SW 1271 (cell line): ENCODE data around the gene TBC1D2B.

Experiments used
- DNase-seq, 2 experiments: peaks; one replicate each; lab custom pipeline; 2025; lab: John Stamatoyannopoulos, UW

TBC1D2B gene

DNA sequence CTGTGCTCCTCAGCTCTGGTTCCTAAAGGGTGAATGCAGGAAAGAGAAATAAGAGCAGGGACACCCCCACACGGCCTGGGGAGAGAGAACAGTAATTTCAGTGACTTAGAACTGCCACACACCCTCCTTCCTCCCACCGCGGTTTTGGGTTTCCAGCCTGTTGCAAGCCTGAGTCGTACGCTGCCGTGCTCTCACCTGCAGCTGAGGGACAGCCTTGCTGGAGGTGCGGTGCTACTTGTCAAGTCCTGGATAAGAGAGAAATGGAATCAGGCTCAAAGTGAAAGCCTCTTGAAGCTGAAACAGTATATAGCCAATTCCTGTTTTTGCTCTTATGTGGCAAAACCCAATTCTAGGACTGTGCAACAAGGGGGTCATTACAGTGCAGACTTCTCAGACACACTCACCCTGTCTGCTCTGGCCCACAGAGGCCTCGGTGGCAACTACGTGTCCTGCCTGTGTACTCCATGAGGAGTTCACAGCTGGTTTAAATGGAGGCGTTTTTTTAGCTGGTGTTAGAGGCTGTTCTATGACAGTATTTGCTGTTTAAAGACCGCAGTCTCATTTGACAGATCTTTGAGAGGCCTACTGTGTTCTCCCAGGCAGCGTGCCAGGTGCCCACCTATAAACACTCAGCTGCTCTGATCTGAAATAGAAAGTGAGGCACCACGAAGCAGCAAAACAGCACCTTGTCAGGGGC, 42.9 kb downstream of the TBC1D2B start:
- DNase-seq = no peak

DNA sequence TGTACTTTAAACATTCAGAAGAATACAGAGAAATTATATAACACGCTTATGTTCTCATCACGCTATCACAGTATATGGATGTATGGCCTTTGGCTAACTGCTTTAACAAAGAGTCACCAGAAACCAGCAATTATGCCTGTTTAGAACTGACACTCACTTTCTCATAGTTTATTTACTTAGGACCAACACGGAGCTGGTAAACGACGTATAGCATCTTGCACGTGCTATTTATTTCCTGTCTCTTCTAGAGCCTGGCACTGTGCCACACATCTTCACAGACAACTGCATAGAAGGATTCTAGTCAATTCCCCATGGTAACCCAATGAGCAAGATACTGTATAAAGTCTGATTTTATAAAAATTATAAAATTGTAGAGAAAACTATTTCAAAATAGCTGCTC, 43.6 kb downstream of the TBC1D2B start:
- DNase-seq = no peak

DNA sequence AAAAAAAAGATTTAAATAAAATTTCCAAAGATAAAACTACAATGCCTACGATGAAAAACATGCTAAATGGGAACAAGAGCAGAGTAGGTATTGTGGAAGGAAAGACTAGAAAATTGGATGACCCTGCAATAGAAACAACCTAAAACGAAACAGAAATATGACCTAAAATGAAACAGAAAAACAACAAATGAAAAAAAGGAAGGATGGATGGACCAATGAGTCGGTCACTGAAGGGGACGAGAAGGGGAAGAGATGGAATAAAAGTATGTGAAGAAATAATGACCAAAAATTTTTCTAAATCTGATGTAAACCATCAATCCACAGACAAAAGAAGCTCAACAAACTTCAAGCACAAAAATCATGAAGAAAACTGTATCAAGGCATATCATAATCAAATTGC, 44.8 kb downstream of the TBC1D2B start:
- DNase-seq = no peak

- DNase-seq = no peak
Observed at GRCh38 chr15:78024883-78025282, 52.6 kb downstream of the TBC1D2B start.

GRCh38 chr15:78024519-78024870, 53.0 kb downstream of the TBC1D2B start:
- DNase-seq = no peak

DNA sequence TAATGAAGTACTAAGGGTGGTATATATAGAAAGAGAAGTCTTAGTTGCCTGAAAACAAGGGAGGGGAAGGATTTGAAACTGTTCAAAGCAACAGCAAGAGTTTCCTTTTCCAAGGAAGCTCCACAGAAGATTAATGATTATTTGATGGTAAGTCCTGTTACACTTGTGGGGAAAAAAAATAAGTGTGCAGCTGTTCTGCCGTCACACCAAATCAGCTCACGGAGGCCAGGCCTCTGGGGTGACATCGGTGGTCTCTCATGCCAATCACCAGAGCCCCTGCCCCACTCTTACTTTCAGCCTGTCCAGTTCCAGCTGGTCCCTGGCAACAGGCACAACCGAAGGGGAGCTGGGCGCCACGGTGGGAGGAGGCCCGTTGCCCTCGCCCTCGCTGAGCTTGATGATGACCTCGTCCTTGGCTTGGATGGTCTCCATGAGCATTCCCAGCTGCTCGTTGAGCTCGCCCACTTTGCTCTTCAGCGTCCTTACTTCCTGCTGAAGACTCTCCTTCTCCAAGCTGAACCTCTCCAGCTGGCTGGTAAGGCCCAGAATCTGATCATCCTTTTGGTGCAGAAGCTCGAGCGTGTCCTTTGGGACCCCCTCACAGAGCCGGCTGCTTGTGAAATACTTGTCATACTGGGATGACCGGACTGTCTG, 53.5 kb downstream of the TBC1D2B start:
- no peak for DNase-seq

DNA sequence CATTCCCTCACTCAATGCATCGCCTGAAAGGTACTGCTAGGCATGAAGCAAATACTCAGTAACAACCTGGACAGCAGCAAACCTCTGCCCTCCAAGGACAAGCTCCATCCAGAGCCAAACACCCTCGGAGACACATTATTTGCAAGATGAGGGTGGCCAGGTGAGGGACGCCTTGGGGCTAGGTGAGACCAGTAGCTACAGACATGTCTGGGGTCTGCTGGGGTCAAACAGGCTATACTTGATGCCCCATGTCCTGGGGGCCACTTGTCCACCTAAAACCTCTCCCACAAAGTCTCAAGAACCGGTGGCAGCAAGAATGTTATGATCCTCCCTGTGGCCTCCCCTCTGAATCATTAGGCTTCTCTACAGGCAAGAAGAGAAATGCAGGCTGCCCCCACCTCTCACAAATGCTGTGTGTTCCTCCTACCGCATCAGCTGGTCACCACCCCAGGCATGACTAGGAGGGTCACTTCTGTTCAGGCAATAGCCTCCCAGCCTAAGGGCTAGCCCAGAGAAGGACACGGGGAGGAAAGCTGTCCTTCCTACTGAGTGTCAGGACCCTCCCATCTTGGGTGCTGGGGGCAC, 54.3 kb downstream of the TBC1D2B start:
- no peak for DNase-seq

DNA sequence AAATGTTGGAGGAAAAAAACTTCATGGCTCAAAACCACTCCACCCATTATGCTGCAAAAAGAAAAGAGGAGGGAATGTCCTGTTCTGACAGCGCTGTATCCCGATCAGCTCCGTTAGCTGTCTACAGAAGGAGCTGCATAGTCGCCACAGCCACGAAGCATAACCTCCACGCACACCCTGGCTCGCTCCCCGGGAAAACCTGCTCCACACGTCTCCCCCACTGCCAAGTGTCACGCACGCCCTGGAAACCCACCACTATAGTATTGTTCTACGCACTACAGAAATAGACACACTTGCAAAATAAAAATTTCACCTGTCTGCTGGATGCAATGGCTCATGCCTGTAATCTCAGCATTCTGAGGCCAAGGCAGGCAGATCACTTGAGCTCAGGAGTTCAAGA, 55.8 kb downstream of the TBC1D2B start:
- no peak for DNase-seq

DNA sequence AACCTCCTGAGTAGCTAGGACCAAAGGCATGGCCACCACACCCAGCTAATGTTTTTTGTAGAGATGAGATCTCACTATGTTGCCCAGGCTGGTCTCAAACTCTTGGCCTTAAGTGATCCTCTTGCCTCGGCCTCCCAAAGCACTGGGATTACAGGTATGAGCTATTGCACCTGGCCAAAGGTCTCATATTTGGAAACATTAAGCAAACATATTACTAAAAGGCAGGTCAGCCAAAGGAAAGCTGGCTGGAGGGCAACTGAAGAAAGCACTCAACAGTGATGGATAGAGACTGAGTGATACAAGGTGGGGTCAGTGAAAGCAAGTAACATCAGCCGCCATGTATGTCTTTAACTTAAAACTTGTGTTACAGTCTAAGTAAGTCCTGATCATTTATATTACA, 57.5 kb downstream of the TBC1D2B start:
- no peak for DNase-seq

GRCh38 chr15:78018946-78019644, 58.4 kb downstream of the TBC1D2B start:
- DNase-seq = no peak

GRCh38 chr15:78018445-78018844, 59.1 kb downstream of the TBC1D2B start:
- DNase-seq = no peak

- DNase-seq = no peak
Observed at GRCh38 chr15:78016860-78017259, 60.7 kb downstream of the TBC1D2B start.

DNA sequence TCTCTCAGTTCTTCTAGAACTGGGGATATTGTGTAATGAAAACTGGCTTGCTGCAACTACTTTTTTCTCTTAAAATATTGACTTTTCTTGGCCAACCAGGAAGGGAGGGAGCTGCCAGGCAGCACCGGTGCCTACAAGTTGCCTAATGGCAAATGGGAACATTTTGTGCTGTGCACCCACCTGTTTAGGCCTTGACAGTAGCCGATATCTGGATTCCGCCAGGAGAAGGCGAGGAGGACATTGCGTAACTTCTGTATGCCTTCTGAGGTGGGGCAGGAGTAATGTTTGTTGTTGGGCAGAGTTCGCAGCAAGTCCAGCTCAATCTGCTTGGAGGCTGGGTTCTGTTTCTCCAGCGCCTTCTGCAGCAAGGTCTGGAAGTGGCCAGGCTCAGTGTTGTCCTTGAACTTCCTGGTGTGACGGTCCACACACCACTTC, 64.9 kb downstream of the TBC1D2B start:
- no peak for DNase-seq

- no peak for DNase-seq
Observed at GRCh38 chr15:78010067-78010466, 67.4 kb downstream of the TBC1D2B start.

- DNase-seq = no peak
Observed at GRCh38 chr15:78007964-78008886, 69.3 kb downstream of the TBC1D2B start.

DNA sequence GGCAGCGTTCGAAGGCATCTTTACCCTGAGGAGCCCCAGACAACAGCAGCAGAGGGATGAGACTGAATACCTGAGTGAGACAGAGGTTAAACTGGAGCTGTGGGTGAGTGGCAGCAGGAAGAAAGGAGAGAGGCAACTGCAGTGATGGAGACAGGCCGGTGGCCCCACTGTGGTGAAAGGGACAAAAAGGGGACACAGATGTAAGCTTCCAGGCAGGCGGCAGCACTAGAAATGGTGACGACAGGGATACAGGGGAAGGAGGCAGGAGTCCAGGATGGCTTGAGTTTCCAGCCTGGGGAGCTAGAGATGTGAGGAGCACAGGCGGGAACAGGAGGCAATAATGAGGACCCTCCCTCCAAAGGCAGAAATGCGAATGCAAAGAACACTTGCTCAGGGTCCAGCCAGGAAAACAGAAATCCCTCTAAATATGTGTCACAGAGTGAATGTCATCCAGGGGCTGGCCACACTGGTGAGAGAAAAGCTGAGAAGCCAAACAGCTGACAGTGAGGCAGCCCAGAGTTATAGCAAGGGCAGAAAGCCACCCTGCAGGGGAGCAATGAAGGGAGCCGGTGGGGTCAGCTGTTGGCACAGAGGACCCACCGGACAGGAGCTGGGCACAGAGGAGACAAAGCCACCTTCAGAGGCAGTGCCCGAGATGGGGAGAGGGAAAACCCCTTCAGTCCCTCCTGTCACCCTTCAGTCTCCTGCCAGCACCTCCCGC, 70.1 kb downstream of the TBC1D2B start:
- no peak for DNase-seq

DNA sequence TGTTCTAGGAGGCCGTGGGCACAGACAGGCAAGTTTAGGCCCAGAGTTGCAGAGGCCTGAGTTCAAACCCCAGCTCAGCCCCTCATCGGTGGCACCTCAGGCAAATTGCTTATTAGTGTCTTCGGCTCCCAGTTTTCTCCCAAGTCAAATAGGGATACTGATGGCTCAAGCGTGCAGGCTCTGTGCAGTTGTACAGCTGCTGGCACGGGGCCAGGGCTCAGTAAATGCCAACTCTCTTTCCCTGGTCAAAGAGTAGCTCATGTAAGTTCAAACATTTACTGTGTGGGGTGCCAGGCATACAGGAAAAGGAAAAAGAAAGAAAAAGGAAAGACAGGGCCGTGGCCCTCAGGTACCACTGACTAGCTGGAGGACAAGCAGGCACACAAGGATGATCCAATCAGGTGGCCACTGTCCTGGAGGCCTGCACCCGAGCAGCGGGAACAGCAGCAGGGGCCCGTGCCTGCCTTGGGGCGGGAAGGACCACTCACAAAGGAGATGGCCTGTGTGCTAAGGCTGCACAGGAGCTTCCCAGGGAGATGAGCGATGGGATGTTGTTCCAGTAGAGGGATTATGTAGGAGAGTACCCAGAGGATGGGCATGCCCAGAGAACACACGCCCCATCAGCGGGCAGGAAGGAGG, 70.8 kb downstream of the TBC1D2B start:
- no peak for DNase-seq

DNA sequence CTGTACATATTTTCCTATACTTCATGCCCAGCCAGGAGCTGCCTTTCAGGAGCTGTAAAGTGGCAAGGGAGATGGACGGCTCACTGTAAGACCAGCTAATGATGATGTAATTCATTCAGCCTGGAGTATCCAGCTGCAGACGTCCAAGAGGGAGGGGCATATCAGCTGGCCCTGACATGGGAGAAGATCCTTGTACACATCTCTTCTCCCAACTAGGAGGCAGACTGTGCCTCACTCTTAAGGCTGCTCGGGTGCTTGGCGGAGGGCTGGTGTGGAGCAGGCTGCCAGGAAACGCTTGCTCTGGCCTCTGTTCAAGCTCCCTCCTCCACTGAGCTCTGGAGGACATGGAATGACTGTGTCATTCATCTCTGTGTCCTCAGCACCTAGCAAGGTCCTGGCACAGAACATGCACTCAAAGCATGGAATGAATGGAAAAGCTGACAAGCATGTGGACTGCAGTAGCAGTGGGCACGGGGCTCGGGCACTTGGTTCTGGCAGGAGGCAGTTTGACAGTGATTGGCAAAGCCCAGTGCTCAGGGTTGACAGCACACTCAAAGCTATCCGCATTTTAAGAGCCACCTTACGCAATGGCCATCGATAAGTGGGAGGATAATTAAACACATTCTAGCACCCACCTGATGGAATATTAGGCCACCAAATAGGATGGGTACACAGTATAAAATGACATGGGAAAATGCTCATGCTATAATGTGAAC, 72.4 kb downstream of the TBC1D2B start:
- DNase-seq = no peak

GRCh38 chr15:78004222-78004727, 73.2 kb downstream of the TBC1D2B start:
- no peak for DNase-seq

DNA sequence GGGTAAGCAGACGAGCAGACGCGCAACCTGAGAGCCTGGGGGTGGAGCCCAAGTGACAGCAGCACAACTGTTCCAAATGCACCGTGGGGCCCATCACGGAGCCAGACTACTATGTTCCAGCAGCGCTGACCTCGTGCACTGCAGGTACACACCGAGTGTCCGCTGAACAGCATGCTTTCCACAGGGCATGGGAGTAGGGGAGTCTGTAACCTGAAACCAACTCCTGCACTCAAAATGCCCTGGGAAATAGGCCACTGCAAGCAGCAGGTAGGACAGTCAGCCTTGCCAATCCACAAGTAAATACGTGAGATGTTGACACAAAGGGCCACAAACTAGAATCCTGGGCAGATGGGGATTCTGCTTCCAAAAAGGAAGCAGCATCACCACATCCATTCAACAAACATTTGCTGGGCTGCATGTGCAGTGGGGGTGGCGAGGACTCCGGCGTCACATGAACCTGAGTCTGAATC, 73.9 kb downstream of the TBC1D2B start:
- DNase-seq = no peak
